Midbrain (tissue), 1 donor: ENCODE measurements around the gene CROCC.
A peak's percentile ranks its signal among the peaks of the same experiment; 100 is the strongest.

Experiments used
- DNase-seq: peaks from one replicate; lab custom pipeline; 2025; lab: John Stamatoyannopoulos, UW

The CROCC gene

DNA sequence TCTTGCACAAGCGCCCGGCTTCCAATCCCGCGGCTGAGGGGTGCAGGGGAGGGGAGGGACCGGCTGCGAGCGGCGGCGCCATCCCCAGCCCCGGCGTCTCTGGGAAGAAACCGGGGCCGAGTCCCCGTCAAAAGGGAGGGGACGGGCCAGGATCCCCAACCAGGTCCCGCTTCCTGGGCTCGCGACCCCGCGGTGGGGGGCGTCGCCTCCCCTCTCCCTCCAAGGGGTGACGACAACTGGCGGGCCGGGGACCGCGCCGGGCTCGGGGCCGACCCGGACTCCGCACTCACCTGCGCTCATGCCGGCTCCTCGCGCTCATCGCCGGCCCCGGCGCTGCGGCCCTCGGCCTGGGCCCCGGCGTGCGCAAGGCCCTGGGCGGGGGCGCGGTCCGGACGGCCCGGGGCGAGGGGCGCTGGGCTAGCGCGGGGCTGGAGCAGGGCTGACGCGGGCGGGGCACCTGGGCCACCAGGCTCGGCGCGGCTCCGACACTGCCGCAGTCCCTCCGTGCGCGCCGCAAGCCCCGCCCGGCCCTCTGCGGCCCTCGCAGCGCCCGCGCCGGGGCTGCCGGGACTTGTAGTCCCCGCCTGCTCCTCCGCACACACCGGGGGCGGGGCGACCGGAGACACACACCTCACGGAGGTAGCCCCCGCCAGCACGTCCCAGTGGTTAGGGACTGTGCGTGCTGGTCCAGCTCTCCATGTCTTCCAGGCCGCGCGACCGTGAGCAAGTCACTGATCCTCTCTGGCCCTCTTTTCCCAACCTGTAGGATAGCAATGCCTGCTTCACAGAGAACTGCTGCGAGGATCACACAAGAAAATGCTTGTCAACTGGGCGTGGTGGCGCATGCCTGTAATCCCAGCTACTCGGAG lies 89.9 kb downstream of the CROCC start, which contains the start of gene ATP13A2:
ATP13A2 (minus strand) TSS at position 490 of the 869 bp plus-strand sequence; CDS start at position 300, 190 bp downstream.
- DNase-seq, result peak; percentile 84

DNA sequence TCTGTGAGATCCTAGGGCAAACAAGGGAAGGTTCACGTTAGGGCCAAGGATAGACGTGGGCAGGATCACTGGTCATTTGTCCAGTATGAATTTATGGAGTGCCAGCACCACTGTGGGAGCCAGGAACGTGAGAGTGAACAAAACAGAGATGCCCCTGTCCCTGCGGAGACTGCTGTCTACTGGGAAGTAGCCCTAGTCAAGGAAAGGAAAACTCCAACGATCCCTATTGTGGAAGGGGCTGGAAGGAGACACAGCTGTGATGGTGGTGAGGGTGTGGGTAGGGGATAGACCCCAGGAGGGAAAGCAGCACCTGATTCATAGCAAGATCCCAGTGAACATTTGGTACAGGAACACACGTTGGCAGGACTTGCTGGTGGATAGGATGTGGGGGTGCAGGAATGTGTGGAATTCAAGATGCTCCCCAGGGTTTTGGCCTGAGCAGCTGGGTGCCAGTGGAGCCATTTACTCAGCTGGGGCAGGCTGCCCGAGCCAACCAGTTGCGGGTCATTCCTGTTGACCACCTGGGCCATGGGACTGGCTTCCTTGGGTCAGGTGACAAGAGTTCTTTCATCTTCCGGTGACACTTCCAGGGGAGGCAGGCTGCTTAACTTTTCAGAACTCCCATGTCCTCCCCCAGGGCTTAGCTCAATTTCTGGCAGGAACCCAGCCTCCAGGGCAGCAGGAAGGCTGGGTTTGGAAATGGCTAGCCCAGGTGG lies 91.2 kb downstream of the CROCC start:
- no peak for DNase-seq

DNA sequence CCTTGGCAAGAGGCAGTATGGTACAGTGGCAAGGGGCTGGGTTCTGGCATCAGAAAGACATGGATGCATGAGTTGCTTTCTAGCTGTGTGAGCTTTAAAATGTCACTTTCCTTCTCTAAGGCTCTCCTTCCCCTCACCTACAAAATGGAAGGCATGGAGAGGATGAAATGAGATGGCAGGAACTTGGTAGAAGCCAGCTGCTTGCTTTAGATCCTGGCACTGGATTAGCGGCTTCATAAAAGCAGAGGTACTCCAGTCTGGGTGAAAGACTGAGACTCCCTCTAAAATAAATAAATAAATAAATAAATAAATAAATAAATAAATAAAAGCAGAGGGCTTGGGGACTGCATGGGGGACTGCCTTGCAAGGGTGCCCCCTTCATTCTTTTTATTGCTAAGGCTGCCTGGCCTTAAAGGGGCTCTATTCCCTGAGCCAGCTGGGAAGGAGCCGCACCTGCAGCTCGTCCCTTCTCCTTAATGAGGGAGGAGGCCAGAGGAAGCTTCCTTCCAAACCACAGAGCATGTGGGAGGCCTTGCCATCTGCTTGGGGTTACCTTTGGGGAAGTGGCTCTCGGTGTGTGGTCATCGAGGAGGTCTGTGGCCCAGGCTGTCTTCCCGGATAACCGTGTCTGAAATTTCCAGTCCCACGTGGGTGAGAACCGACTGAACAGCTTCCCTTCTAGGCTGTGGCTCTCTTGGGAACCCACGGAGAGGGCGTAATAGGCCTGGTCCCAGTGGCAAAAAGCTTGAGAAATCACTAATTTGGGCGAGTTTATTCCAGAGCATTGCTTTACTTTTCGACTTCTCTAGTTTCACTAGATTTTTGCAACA lies 92.0 kb downstream of the CROCC start:
- DNase-seq, result no peak

DNA sequence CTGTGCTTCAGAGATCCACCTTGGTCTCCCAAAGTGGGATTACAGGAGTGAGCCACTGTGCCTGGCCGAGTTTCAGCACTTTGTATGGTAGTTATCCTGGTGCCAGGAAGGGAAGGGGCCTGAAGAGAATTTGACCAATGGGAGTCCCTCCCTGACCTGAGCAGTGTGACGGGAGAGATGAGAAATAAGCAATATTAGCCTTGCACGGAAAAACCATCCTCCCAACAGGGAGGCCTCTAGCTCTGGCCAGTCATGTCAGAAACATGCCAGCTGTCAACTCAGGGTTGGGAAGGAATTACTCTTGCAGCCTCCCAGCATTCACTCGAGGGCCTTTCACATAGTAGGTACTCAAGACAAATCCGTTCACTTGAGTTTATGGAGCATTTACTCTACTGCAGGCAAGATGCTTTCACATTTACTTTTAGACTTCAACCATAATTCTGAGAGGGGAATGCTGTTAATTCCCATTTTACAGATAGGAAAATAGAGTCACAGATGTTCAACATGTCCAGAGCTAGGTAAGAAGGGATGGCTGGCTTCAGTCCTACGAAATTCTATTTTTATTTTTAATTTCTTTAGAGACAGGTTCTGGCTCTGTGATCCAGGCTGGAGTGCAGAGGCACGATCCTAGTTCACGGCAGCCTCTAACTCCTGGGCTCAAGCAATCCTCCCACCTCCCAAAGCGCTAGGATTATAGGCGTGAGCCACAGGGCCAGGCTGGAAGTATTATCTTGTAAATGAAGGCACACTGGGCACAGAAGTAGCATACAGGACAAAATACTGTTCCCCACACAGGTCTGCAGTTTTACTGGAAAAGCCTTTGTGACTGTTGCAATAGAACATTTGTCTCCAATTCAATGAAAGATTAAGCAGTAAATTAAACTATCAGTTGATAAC lies 93.2 kb downstream of the CROCC start:
- no peak for DNase-seq

DNA sequence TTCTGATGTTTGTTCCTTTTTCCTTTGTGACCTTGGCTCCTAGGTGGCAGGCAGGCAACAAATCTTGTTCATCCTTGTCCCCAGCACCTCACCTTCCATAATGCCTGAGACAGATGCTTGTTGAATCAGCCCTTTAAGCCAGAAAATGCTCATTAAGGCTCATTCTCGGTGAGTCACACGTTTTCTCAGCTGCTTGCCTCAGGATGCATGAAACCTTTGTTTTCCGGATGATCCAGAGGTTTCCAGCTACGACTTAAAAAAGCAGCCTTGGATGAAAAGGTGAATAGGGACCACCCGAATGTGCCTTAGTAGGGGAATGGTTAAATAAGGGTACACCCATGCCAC lies 94.6 kb downstream of the CROCC start:
- no peak for DNase-seq

DNA sequence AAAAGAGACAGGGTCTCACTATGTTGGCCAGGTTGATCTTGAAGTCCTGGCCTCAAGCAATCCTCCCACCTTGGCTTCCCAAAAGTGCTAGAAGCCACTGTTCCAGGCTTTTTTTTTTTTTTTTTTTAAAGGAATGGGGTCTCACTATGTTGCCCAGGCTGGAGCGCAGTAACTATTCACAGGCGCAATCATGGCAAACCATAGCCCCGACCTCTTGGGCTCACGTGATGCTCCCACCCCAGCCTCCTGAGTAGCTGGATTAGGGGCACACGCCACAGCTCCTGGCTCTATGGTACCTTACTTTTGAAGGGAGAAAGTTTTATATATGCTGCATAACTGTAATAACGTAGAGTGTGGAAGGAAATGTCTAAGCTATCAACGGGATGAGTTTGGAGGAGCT lies 95.7 kb downstream of the CROCC start:
- no peak for DNase-seq

DNA sequence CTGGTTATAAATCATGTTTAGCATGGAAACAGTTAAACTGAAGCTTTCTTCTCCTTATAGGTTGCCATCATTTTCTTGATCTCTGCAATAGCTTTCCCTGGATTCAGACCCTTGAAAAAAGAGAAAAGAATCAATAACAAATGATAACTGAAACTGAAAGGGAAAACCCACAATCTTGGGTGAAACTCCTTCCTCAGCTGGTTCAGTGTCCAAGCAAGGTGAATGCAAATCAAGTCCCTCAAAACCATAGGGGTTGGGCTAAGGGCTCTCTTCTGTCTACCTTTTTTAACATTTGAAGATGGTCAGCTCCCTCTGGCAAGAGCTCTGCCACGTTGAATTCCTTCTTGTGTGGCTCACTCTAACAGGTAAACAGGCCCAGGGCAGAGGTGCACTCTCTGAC lies 97.1 kb downstream of the CROCC start:
- DNase-seq, result no peak

DNA sequence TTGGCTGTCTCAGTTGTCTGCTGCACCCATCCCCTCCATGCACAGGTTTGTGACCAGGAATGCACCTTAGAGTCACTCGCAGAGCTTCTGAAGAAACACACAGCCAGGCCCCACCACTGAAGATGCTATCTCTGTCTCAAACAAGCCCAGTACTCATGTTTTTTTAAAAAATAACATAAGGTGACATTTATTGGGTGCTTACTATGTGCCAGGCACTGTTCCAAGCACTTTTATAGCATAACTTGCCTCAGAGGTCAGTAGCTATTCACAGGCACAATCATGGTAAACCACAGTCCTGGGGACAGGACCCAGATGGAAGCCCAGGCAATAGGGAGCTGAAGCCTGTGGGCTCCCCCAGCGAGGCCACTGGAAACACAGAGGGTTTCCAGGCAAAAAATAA lies 98.8 kb downstream of the CROCC start:
- no peak for DNase-seq

DNA sequence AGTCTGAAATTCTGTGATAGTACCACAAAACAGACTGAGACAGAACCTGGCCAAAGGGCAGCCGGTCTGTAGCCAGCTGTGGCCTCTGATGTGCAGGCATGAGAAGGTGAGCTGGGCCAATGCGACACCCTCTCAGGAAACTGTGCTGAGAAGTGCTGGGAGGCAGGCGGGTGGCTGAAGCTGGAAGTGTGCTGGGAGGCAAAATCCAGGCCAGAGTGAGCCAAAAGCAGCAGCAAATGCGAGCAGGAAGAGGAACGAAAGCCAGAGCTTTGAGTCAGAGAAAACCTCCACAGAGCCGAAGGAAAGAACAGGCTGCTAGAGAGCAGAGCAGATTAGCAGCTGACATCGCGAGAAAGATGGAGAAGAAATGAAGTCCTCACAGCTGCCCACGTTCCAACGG lies 100.2 kb downstream of the CROCC start:
- DNase-seq, result no peak
